HEK293T (cell line): ENCODE results near the gene FBXO40.

Experiments
- BHLHE40 ChIP-seq: fragments of 450-650 bp; IDR thresholded peaks from 2 replicates; pipeline ENCODE4 v1.6.1; 2016; ENCODE audit warnings: mild to moderate bottlenecking, moderate library complexity, borderline replicate concordance
- CTBP1 ChIP-seq: fragments of 450-650 bp; IDR thresholded peaks from 2 replicates; pipeline ENCODE4 v1.6.1; 2016; ENCODE audit warnings: borderline replicate concordance
- FOXA1 ChIP-seq: fragments of 450-650 bp; IDR thresholded peaks from 2 replicates; pipeline ENCODE4 v1.6.1; 2016; ENCODE audit warnings: mild to moderate bottlenecking
- FOXM1 ChIP-seq: fragments of 450-650 bp; IDR thresholded peaks from 2 replicates; pipeline ENCODE4 v1.6.1; 2017; ENCODE audit warnings: mild to moderate bottlenecking, borderline replicate concordance
- HDGF ChIP-seq: fragments of 450-650 bp; IDR thresholded peaks from 2 replicates; pipeline ENCODE4 v1.6.1; 2017; ENCODE audit warnings: antibody characterized with exemption, borderline replicate concordance
- LEF1 ChIP-seq: fragments of 450-650 bp; IDR thresholded peaks from 2 replicates; pipeline ENCODE4 v1.6.1; 2017; ENCODE audit warnings: mild to moderate bottlenecking, borderline replicate concordance
- PKNOX1 ChIP-seq: fragments of 450-650 bp; IDR thresholded peaks from 2 replicates; pipeline ENCODE4 v1.6.1; 2016
- SP1 ChIP-seq: fragments of 450-650 bp; IDR thresholded peaks from 2 replicates; pipeline ENCODE4 v1.6.1; 2017
- TARDBP ChIP-seq: fragments of 450-650 bp; IDR thresholded peaks from 2 replicates; pipeline ENCODE4 v1.6.1; 2016
- ZNF384 ChIP-seq: fragments of 450-650 bp; IDR thresholded peaks from 2 replicates; pipeline ENCODE4 v1.6.1; 2016

GRCh38 chr3:121667333-121667732 is 74.2 kb downstream of the FBXO40 start:
- no peak for TF ChIP-seq TARDBP
- TF ChIP-seq BHLHE40 = no peak
- TF ChIP-seq FOXM1 = no peak
- no peak for TF ChIP-seq CTBP1
- no peak for TF ChIP-seq SP1
- no peak for TF ChIP-seq FOXA1
- TF ChIP-seq PKNOX1 = no peak
- no peak for TF ChIP-seq HDGF
- no peak for TF ChIP-seq LEF1
- TF ChIP-seq ZNF384 = no peak
